ACHN (cell line): ENCODE measurements around the gene LRRC45.

Source experiments
- DNase-seq: peaks from one replicate; pipeline ENCODE4 v3.0.0-alpha.2; 2015
- in situ Hi-C: cut with HindIII; loops from 2 replicates; pipeline ENCODE4 v1.10.0; 2017; ENCODE audit warnings: low sequenced_read_pairs, low pct_ligation_motif_present, low pct_unique_long_range_greater_than_20kb

LRRC45 gene

DNA sequence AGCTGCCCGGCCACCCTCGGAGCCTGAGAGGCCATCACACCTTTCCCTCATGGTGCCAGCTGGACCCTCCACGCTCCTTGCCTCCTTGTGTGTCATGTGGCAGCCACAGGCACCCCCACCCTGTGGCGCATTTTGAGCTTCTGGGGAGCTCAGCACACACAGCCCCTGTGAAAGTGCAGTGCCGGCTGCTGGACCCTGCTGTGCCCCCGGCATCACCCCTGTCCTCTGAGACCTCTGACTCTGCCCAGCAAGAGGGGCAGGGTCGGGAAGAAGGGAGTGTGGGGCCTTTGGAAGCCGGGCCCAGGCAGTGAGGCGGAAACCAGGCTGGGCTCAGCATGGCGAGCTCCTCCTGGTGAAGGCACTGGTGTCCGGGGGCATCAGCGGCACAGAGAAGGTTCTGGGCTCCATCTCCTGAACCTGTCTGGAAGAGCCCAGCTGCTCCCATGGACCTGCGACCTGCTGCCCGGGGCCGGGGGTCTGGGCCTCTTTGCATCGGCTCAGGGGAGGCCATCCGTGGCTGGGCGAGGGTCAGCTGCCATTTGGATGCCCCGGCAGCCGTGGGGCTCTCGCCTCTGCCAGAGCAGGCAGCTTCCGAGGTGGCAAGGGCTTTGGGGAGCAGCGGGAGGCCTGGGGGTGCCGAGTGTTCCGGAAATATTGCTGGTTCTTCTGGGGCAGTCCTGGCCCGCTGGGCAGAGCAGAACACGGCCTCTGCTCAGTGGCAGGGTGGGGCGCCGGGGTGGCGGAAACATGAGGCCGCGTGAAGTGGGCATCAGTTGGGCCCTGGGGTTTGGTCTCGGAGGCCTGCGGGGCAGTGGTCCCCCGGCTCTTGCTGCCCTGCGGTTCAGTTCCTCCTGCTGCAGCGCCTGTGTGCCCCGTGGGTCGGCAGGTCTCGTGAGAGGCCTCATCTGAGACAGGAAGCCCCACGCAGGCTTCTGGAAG, 18.3 kb upstream of the LRRC45 start:
- in situ Hi-C loops: no loop called here
- DNase-seq: no peak

DNA sequence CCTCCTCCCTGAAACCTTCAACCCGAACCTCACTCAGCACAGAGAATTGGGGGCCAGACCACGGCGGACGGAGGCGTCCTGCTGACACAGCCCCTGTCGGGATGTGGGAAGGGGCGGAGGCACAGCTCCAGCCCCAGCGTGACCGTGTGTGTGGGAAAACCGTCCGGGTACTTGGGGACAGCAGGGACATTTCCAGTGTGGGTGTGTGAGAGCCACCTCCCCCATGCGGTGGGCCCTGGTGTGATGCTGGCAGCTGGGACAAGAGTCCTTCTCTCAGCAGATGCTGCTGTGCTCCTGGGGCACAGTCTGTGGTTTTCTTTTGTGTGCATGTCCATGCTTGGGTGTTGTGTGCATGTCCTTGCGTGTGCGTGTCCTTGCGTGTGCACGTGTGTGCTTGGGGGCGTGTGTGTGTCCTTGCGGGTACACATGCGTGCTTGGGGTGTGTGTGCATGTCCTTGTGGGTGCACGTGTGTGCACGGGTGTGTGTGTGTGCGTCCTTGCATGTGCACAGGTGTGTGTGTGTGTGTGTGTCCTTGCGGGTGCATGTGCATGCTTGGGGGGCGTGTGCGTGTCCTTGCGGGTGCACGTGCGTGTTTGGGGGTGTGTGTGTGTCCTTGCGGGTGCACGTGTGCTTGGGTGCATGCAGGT, 17.3 kb upstream of the LRRC45 start:
- in situ Hi-C loops: no loop called here

DNA sequence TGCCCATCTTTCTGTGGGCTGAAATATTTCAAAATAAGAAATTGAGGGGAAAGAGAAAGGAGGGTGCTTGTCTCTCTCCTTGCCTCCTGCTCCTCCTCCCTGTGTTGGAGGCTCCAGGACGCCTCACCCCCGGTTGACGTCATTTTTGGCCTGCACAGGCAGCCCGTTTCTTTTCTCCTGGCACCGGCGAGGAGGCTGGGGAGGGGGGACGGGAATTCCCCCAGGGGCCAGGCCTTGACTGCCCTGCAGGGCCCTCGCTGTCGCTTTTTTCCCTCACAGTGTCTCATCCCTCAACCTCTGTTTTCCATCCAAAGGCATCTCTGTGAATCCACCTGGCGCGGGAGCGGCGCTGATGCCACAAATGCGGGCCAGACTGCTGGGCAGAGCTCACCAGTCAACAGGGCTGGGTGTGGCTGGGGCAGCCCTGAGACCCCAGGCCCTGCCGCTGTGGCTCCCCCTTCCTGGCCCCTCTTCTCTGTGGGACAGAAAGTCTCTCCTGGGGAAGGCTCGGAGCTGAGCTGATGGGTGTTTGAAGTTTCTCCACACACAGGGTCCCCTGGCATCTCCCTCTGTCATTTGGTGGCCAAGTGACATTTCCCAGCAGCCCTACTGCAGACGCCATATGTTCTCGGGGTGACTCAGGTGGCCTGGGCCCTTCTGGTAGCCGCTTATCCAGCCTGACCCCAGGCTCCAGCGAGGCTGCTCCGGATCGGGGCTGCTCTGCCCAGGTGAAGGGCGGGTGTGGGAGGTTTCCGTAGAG, 16.5 kb upstream of the LRRC45 start:
- in situ Hi-C loops: no loop called here
- peak; percentile 43 for DNase-seq

More for the DNA sequence above, 17.3 kb upstream of the LRRC45 start:
- no peak for DNase-seq

DNA sequence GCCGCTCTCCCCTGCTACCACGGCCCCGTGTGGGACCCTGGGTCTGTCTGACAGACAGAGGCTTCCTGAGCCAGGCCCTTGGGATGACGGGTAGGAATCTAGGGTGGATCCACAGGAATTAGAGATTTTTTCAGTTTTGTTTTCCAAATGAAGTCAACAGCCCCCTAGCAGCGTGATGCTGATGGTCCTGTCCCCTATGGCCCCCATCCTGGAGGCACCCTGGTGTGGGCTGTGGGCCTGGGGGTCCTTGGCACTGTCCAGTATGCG, 15.9 kb upstream of the LRRC45 start:
- no peak for DNase-seq
- in situ Hi-C loops: no loop called here

DNA sequence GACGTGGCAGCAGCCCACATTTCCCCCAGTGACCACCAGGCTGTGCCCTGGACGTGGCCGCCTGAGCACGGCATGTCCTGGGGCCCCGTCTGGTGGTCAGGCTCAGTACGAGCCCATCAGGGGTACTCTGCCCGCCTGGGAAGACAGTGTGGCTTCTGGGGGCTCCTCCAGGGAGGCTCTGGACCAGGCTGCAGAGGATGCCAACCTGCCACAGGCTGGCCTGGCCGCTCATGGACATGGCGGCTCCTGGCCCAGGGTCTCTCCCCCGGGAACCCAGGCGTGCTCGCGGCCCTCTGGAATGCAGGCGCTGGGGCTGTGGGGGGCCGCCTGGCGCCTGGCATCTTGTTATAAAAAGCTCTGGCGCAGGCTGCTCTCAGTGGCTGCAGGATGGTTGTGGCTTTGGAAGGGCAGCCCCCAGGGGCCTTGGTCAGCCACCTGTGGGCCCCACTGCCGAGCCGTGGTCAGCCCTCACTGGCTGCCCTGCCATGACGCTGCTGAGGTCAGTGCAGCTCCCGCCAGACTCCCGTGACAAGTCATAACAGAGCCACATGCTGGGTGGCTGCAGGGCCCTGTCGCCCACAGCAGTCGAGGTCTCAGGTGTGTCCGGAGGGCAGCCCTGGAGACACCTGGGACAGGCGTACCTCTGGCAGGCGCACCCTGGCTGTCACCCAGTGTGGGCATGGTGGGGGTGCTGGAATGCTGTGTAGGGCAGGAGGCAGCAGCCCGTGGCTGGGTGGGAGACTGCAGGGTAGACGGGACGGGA, 15.4 kb upstream of the LRRC45 start:
- DNase-seq: peak; percentile 37
- in situ Hi-C loops: no loop called here

DNA sequence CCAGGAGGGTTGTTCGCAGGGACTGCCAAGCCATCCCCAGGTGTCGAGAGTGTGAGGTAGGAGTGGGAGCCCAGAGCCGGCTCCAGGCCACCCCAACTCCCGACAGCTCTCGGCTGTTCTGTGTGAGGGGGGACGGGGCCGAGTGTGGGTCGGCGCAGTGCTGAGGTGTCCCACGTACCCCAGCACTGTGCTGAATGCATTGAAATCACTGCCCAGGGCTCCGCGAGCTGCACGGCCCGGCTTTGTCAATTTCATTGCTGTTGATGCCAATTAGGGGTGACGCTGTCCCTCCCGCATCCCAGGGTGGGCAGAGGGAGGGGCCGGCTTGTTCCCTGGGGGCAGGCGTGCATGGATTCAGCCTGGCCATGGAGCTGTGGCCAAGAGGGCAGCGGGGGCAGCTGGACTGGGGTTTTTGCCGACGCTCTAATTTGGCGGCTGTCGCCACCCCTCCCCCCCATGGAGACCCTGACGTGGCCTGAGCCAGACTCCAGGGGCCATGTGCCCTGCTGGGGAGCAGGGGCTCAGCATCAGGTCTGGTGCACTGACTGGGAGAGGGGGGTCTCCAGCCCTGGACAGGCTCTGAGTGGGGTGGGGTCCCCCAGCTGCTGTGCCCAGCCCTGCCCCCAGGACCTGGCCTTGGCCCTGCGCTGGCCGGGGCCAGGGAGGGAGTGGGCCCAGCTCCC, 14.7 kb upstream of the LRRC45 start:
- DNase-seq: no peak
- in situ Hi-C loops: no loop called here

DNA sequence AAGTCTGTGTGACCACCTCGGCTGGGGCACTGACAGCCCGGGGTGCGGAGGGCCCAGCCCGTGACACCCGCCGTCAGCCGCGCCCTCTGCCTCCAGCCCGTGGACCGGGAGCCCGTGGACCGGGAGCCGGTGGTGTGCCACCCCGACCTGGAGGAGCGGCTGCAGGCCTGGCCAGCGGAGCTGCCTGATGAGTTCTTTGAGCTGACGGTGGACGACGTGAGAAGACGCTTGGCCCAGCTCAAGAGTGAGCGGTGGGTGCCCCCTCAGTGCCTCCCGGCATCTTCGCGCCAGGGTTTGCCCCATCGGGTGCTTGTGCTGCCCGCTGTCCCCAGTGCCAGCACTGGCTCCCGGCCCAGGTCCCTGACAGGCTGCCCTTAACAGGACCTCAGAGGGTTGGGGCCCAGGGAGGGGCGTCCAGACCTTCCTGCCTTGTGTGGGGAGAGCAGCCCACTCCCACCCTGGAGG, 14.1 kb upstream of the LRRC45 start:
- in situ Hi-C loops: no loop called here
- DNase-seq: no peak

DNA sequence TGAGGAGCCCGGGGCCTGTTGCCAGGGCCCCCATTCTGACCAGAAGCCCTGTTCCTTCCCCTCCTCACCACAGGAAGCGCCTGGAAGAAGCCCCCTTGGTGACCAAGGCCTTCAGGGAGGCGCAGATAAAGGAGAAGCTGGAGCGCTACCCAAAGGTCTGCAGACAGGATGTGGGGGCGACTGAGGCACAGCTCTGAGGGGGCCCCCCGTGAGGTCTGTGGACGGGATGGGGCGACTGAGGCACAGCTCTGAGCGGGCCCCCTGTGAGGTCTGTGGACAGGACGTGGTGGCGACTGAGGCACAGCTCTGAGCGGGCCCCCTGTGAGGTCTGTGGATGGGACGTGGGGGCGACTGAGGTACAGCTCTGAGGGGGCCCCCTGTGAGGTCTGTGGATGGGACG, 13.7 kb upstream of the LRRC45 start:
- DNase-seq: no peak
- in situ Hi-C loops: no loop called here

DNA sequence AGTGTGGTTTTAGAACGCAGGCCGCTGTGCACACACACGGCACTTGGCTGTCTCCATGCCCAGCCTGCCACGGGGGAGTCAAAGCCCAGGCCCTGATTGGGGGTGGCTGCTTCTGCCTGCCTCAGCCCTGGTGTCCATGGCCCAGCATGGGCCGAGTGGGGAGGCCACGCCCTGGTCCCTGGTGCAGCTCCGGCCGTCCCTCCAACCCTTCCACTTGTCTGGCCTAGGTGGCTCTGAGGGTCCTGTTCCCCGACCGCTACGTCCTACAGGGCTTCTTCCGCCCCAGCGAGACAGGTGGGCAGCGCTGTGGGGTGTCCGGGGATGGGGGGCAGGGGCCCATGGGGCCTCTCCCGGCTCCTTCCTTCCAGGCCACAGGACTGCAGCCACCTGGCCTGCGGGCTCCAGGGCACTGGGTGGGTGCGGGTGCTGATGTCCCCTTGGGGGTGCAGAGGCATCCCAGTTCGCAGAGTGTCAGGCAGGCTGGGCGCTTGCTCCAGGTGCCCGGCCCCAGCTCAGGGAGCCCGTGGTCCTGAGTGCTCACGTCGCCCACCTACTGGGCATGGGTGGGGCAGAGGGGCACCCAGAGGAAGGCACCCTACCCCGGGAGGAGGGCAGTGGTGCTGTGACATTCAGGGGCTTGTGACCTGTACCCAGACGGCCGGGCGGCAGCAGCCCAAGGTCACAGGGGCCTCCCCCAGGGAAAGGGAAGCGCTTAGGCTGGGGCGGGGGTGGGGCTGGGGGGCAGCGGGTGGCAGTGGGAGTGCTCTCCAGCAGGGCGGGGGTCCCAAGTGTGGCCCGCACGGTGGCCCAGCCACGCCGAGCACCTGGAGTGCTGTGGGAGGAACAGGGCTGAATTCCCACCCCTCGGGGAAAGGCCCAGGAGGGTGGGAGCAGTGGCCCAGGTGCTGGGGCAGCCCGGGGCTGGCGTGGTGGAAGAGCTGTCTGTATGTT, 12.3 kb upstream of the LRRC45 start:
- in situ Hi-C loops: no loop called here
- DNase-seq: no peak

DNA sequence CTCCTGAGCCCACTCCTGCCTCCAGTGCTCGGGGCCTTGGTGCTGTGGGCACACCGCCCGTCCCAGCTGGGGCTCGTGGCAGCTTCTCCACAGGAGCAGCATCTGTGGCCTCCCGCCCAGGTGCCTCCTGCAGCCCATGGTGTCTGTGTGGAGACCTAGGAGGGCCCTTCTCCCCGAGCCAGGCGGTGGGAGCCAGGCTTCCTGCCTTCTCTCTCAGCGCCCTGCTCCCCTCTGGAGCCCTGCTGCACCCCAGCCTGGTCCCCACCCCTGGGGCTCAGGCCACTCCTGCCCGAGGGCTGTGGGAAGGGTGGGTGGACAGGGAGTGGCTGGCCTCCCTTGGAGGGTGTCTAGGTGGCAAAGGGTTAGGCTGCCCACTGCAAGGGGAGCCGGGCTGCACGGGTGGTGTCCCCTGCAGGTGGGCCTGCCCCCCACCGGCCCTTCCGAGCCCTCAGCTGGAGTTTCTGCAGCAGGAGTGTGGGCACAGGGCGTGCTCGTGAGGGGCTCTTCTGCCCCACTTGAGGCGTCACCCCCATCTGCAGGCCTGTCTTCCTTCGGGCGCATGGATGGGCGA, 11.4 kb upstream of the LRRC45 start:
- DNase-seq: no peak
- in situ Hi-C loops: no loop called here

DNA sequence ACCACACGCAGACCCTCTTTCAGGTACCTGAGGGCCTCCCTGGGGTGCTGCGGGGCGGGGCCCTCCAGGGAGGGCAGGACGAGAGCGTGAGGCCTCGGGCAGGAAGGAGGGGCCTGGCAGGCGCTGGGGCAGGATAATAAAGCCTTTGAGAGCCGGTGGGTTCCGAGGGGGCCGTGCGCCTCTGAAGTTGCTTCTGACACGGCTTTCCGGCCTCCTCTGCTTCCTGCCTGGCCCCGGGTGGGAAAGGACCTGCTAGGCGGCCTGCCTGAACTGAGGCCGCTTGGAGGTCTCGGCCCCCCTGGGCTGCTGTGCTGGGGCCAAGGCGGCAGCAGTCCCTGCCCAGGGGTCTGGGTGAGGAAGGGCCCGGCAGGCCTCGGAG, 10.9 kb upstream of the LRRC45 start:
- in situ Hi-C loops: no loop called here
- no peak for DNase-seq

DNA sequence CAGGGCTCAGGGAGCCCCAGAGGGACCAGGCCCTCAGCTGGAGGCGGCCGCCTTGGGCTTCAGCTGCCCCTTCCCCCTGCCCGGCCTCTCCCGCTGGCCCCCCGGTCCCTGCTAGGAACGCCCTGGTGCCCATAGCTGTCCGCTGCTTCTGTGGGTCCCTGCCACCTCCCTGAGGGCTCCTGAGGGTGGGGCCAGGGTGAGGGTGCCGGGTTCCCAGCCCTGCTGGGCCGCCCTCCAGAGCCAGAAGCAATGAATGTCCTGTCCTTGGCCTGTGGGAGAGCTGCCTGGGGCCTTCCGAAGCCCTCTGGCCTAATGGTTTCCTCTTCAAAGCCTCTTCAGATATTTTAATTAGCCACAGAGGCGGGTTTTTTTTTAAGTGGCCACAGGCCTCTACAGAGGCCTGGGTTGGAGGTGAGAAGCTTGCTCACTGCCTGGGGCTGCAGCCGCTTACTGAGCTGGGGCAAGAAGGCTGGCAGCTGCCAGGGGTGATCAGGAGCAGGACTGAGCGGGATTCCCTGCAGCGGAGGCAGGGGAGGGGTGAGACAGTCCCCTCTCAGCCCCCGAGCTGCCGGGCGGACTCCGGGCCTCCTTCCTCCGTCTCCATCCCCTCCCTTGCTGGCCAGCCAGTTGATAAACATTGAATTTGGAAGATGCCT, 10.3 kb upstream of the LRRC45 start:
- DNase-seq: no peak

DNA sequence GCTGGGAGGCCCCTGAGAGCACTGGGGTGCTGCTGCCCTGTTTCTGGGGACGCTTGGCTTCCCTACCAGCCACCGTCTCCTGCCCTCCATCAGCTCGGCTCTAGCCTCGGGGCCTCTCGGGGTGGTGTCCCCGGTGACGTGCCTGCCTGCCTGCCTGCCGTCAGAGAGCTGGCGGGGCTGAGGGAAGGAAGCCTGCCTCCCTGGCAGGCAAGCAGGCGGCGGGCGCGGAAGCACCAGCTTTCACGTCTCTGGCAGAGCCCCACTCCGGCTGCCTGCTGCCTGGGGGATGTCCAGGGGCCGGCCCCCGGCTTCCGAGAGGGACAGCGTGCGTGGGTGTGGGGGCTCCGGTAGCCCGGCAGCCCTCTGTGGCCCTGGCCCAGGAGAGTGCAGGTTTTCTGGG, 9.8 kb upstream of the LRRC45 start:
- DNase-seq: no peak
- in situ Hi-C loops: no loop called here

More for the DNA sequence above, 10.3 kb upstream of the LRRC45 start:
- in situ Hi-C loops: no loop called here

DNA sequence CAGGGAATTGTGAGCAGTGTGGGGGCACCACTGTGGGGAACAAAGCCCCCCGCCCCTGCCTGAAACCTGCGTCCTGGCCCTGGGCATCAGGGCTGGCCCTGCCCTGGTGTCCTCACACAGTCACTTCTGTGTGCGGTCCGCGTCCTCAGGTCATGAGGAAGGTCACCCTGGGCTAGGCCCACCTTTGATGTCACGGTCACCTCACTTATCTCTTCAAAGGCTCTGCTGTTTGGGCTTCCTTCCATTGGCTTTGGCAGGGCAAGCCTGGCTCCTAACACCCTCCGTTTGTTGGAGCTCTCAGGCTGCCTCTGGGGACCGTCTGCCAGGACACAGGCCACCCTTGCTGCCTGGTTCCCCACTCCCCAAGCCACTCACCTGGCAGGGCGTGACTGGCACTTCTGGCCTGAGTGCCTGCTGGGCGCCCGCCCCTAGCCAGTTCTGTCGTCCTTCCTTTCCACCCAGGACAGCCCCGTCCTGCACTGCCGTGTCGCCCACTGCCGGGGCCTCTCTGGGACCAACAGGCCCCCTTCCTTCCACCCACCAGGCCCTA, 9.3 kb upstream of the LRRC45 start:
- in situ Hi-C loops: no loop called here

DNA sequence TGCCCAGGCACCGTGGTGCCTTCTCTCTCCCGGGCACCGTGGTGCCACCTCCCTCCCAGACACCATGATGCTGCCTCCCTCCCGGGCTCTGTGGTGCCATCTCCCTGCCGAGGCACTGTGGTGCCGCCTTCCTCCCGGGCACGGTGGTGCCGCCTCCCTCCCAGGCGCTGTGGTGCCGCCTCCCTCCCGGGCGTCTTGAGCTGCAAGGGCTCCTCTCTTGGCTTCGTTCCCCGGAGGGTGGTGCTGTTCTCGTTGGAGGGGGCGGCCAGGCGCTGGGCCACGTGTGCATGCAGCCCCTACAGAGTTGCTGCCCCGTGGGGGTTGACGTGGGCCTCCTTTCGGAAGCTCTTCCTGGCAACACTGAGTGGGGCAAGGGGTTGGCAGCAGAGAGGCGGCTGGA, 8.7 kb upstream of the LRRC45 start:
- in situ Hi-C loops: no loop called here

More for the DNA sequence above, 9.3 kb upstream of the LRRC45 start:
- DNase-seq: no peak

DNA sequence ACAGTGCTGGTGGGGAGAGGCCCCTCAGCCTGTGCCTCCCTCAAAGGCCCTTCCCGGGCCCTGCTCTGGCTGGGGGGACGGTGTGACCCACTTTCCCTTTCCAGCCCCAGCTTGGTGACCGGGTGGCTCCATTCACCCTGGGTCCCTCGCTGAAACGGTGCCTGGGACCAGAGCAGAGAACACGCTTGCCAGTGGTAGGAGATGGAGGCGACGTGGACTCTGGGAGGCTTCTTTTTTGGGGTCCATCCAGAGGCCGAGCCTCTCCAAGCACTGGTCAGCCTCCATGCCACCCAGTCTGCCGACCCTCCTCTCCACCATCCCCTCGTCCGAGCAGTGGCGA, 8.2 kb upstream of the LRRC45 start:
- in situ Hi-C loops: no loop called here
- no peak for DNase-seq

More for the DNA sequence above, 8.7 kb upstream of the LRRC45 start:
- no peak for DNase-seq
